HepG2 (cell line): ENCODE results near the gene HOXA5. TPM values are rescaled to one million over a fixed set of nuclear protein-coding genes. Genes with fewer than 3 reads are reported as not detected.

Experiments
- DR1 ChIP-seq: sonication (generic); formaldehyde crosslinking; IDR thresholded peaks from 2 replicates; pipeline ENCODE4 v1.8.0; 2021; ENCODE audit warnings: mild to moderate bottlenecking, missing genetic modification reagents, inconsistent platforms
- EEA1 ChIP-seq: sonication (generic); formaldehyde crosslinking; IDR thresholded peaks from 2 replicates; pipeline ENCODE4 v1.5.1; 2020; ENCODE audit warnings: mild to moderate bottlenecking, missing genetic modification reagents, borderline replicate concordance
- GABPA ChIP-seq, 2 experiments: IDR thresholded peaks; 2 replicates each; pipeline ENCODE4 v1.6.1; 2011 to 2016; ENCODE audit warnings: low read depth in 2 of 2, low read length in 1 of 2, missing biosample characterization in 1 of 2, missing genetic modification characterization in 1 of 2
- HNRNPK ChIP-seq: fragments of 200-400 bp; formaldehyde crosslinking; IDR thresholded peaks from 2 replicates; pipeline ENCODE4 v1.6.1; 2018; ENCODE audit warnings: low read length, low read depth, moderate library complexity, mild to moderate bottlenecking; ENCODE audit not compliant: poor library complexity, severe bottlenecking
- HNRNPL ChIP-seq: fragments of 200-400 bp; formaldehyde crosslinking; IDR thresholded peaks from 2 replicates; pipeline ENCODE4 v1.6.1; 2017; ENCODE audit warnings: mild to moderate bottlenecking, low read depth, low read length
- HOXA7 ChIP-seq: sonication (generic); formaldehyde crosslinking; IDR thresholded peaks from 2 replicates; pipeline ENCODE4 v1.8.1; 2022; ENCODE audit warnings: mild to moderate bottlenecking, missing genetic modification reagents, moderate library complexity
- NR2C2 ChIP-seq: sonication (generic); formaldehyde crosslinking; IDR thresholded peaks from 2 replicates; pipeline ENCODE4 v1.4.0; 2020; ENCODE audit warnings: missing genetic modification reagents, mild to moderate bottlenecking, moderate library complexity, borderline replicate concordance
- PATZ1 ChIP-seq: sonication (generic); formaldehyde crosslinking; IDR thresholded peaks from 2 replicates; pipeline ENCODE4 v1.4.0; 2020; ENCODE audit warnings: missing genetic modification reagents
- PCBP2 ChIP-seq: fragments of 200-400 bp; formaldehyde crosslinking; optimal IDR thresholded peaks from 2 replicates; pipeline ENCODE3; 2018; ENCODE audit warnings: low read length, low read depth; ENCODE audit not compliant: poor library complexity, severe bottlenecking
- PRMT3 ChIP-seq: sonication (generic); formaldehyde crosslinking; IDR thresholded peaks from 2 replicates; pipeline ENCODE4 v1.8.1; 2022; ENCODE audit warnings: low read depth, mild to moderate bottlenecking, moderate library complexity, missing genetic modification reagents, borderline replicate concordance
- SAP130 ChIP-seq: IDR thresholded peaks from 2 replicates; pipeline ENCODE4 v1.6.1; 2016; ENCODE audit warnings: low read depth
- SMARCE1 ChIP-seq: fragments of 450-650 bp; IDR thresholded peaks from 2 replicates; pipeline ENCODE4 v1.6.1; 2017; ENCODE audit warnings: borderline replicate concordance
- TFDP2 ChIP-seq: sonication (generic); formaldehyde crosslinking; IDR thresholded peaks from 2 replicates; pipeline ENCODE4 v1.4.0; 2020; ENCODE audit warnings: missing genetic modification reagents
- THAP7 ChIP-seq: sonication (generic); formaldehyde crosslinking; IDR thresholded peaks from 2 replicates; pipeline ENCODE4 v1.8.1; 2023; ENCODE audit warnings: mild to moderate bottlenecking, missing genetic modification reagents
- ZNF124 ChIP-seq: sonication (generic); formaldehyde crosslinking; IDR thresholded peaks from 2 replicates; pipeline ENCODE4 v1.4.0; 2020; ENCODE audit warnings: missing genetic modification reagents
- ZNF251 ChIP-seq: sonication (generic); formaldehyde crosslinking; IDR thresholded peaks from 2 replicates; pipeline ENCODE4 v1.9.0; 2021; ENCODE audit warnings: mild to moderate bottlenecking, missing genetic modification reagents
- ZNF414 ChIP-seq: sonication (generic); formaldehyde crosslinking; IDR thresholded peaks from 2 replicates; pipeline ENCODE4 v1.5.0; 2020; ENCODE audit warnings: missing genetic modification reagents
- ZNF44 ChIP-seq: sonication (generic); formaldehyde crosslinking; IDR thresholded peaks from 2 replicates; pipeline ENCODE4 v1.5.1; 2020; ENCODE audit warnings: mild to moderate bottlenecking, missing genetic modification reagents
- ZNF569 ChIP-seq: sonication (generic); formaldehyde crosslinking; IDR thresholded peaks from 2 replicates; pipeline ENCODE4 v1.5.0; 2020; ENCODE audit warnings: mild to moderate bottlenecking, missing genetic modification reagents, moderate library complexity, borderline replicate concordance
- ZNF607 ChIP-seq: sonication (generic); formaldehyde crosslinking; IDR thresholded peaks from 2 replicates; pipeline ENCODE4 v1.5.1; 2020; ENCODE audit warnings: missing genetic modification reagents, mild to moderate bottlenecking, borderline replicate concordance
- ZNF615 ChIP-seq: sonication (generic); formaldehyde crosslinking; IDR thresholded peaks from 2 replicates; pipeline ENCODE4 v1.5.0; 2020; ENCODE audit warnings: mild to moderate bottlenecking, missing genetic modification reagents, borderline replicate concordance
- ZNF629 ChIP-seq: sonication (generic); formaldehyde crosslinking; conservative IDR thresholded peaks from 2 replicates; pipeline ENCODE4 v1.5.0; 2020; ENCODE audit warnings: missing genetic modification reagents
- ZNF713 ChIP-seq: sonication (generic); formaldehyde crosslinking; IDR thresholded peaks from 2 replicates; pipeline ENCODE4 v1.4.0; 2020; ENCODE audit warnings: mild to moderate bottlenecking, missing genetic modification reagents
- ZNF737 ChIP-seq: sonication (generic); formaldehyde crosslinking; IDR thresholded peaks from 2 replicates; pipeline ENCODE4 v1.5.0; 2020; ENCODE audit warnings: missing genetic modification reagents, mild to moderate bottlenecking, borderline replicate concordance
- polyA plus RNA-seq, 8 experiments: library from polyadenylated mRNA; depleted of rRNA in 3 of 8; stranded (reverse) in 7 of 8; unstranded in 1 of 8; fragments of >200 nt; fragmentation: Illumina TruSeq in 4 of 8; extraction: Trizol in 4 of 8; gene quantifications; 2 replicates each; pipeline versions ENCODE4 v1.2.1 to v1.2.3, GENCODE V29; 2011 to 2016; ENCODE audit warnings: low read depth in 4 of 8, missing spikeins in 1 of 8, mixed read lengths in 1 of 8; ENCODE audit not compliant: insufficient read depth in 1 of 8
- total RNA-seq, 5 experiments: library from RNA; depleted of rRNA; stranded (reverse); fragments of >200 nt; fragmentation: Illumina TruSeq; extraction: Trizol; gene quantifications; 2 replicates each; pipeline ENCODE4 v1.2.3, GENCODE V29; 2016; ENCODE audit warnings: low read depth in 1 of 5

HOXA5 gene
- total and polyA plus RNA-seq, 2 of the 13 experiments (the other 11 are each of a cell fraction or from before 2014, with no cell fraction given): 3.2 to 3.6 TPM

GRCh38 chr7:27150568-27151340 lies 7.3 kb upstream of the HOXA5 start (continued):
- no peak for TF ChIP-seq ZNF737 (CRISPR knock-in tag)
- TF ChIP-seq HOXA7 (CRISPR knock-in tag): no peak
- no peak for TF ChIP-seq ZNF569 (CRISPR knock-in tag)
- TF ChIP-seq ZNF629: no peak
- TF ChIP-seq SAP130 (CRISPR knock-in tag): no peak
- TF ChIP-seq GABPA (IDR thresholded peaks at IDR 0.05; ENCODE audit: low read depth, low read length): no peak
- TF ChIP-seq GABPA (CRISPR knock-in tag; IDR thresholded peaks at IDR 0.05; ENCODE audit: low read depth): no peak
- TF ChIP-seq TFDP2 (CRISPR knock-in tag): no peak
- TF ChIP-seq HNRNPL: peak; percentile 67
- no peak for TF ChIP-seq NR2C2 (CRISPR knock-in tag)
- TF ChIP-seq PCBP2: no peak
- TF ChIP-seq ZNF44 (CRISPR knock-in tag): no peak
- TF ChIP-seq EEA1 (CRISPR knock-in tag): 0 out of 2 replicates have a peak, but pooled peaks have one; percentile 62
- peak; percentile 35 for TF ChIP-seq HNRNPK
- TF ChIP-seq PRMT3 (CRISPR knock-in tag): no peak; the same call in 1 of the 2 replicates
- TF ChIP-seq ZNF251: no peak
- no peak for TF ChIP-seq ZNF124 (CRISPR knock-in tag)
- no peak; the same call in 1 of the 2 replicates for TF ChIP-seq DR1
- no peak for TF ChIP-seq ZNF713
- TF ChIP-seq ZNF615 (CRISPR knock-in tag): no peak
- TF ChIP-seq ZNF414 (CRISPR knock-in tag): no peak
- no peak; the same call in 1 of the 2 replicates for TF ChIP-seq PATZ1 (CRISPR knock-in tag)
- 0 out of 2 replicates have a peak, but pooled peaks have one; percentile 43 for TF ChIP-seq THAP7
- no peak for TF ChIP-seq ZNF607 (CRISPR knock-in tag)
- no peak for TF ChIP-seq SMARCE1
